Heart right ventricle (tissue), 16 donors: ENCODE data around the gene BIRC2. TPM values are rescaled to one million over a fixed set of nuclear protein-coding genes. Genes with fewer than 3 reads are reported as not detected.

ENCODE experiments used
- ATAC-seq, 8 donors: fragments of 200-7000 bp; cut with Tn5 transposase; one replicate each; pipeline ENCODE4 v1.9.1; 2020; ENCODE audit warnings: mild to moderate bottlenecking in 8 of 8, moderate library complexity in 8 of 8, moderate number of reproducible peaks in 1 of 8
- DNase-seq, 2 donors: peaks; one replicate each; pipeline ENCODE4 v3.0.0-alpha.2; 2020
- H3K27ac ChIP-seq, 10 donors: fragments of 200-600 bp; sonication (generic) in 2 of 10; one replicate each; pipeline versions ENCODE4 v1.5.0 to v1.8.0; 2020 to 2022; ENCODE audit warnings: mild to moderate bottlenecking in 3 of 10
- H3K27me3 ChIP-seq, 7 donors: fragments of 200-600 bp; one replicate each; pipeline ENCODE4 v1.8.0; 2021 to 2022; ENCODE audit warnings: mild to moderate bottlenecking in 2 of 7
- H3K36me3 ChIP-seq, 9 donors: fragments of 200-600 bp; sonication (generic) in 1 of 9; one replicate each; pipeline versions ENCODE4 v1.5.0 to v1.8.0; 2020 to 2022; ENCODE audit warnings: mild to moderate bottlenecking in 2 of 9
- H3K4me1 ChIP-seq, 9 donors: fragments of 200-600 bp; sonication (generic) in 1 of 9; one replicate each; pipeline versions ENCODE4 v1.5.0 to v1.8.0; 2020 to 2022; ENCODE audit warnings: mild to moderate bottlenecking in 4 of 9
- H3K4me3 ChIP-seq, 10 donors: fragments of 200-600 bp; sonication (generic) in 2 of 10; one replicate each; pipeline versions ENCODE4 v1.5.0 to v1.8.0; 2020 to 2022; ENCODE audit warnings: mild to moderate bottlenecking in 7 of 10, moderate library complexity in 2 of 10
- H3K9me3 ChIP-seq, 11 donors: fragments of 200-600 bp in 10 of 11; sonication (generic) in 2 of 11; one replicate each; pipeline versions ENCODE4 v1.5.0 to v1.8.0; 2013 to 2022; ENCODE audit warnings: mild to moderate bottlenecking in 2 of 11, control low read depth in 1 of 11, moderate library complexity in 1 of 11
- CTCF ChIP-seq, 9 donors: fragments of 200-600 bp; sonication (generic) in 2 of 9; IDR thresholded peaks; one replicate each; pipeline versions ENCODE4 v1.5.0 to v1.8.0; 2021 to 2022; ENCODE audit warnings: antibody characterized with exemption in 9 of 9, mild to moderate bottlenecking in 5 of 9, moderate library complexity in 1 of 9
- WGBS, 2 donors: extraction: QIAGEN DNeasy Blood & Tissue Kit; methylation state at CpG; one replicate each; pipeline ENCODE4 v1.1.7; 2013; ENCODE audit warnings: inconsistent platforms in 1 of 2; 5-methylcytosine and 5-hydroxymethylcytosine counted together
- intact Hi-C, 10 donors: fragments of 100-400 bp; cut with DNase I; formaldehyde crosslinking; loops; one replicate each; pipeline versions ENCODE4 v1.11.1 to v1.14.2; 2022
- polyA plus RNA-seq, 2 donors: library from polyadenylated mRNA; stranded (reverse); fragments of 200-250 nt; gene quantifications; one replicate each; pipeline ENCODE4 v1.2.3, GENCODE V29; 2013
- total RNA-seq, 10 donors: library from RNA; stranded (reverse); fragmentation: NEBNext Ultra II Directional in 3 of 10; extraction: Animal tissue kit (Norgen Biotek cat#: 25700) in 3 of 10; gene quantifications; one replicate each; pipeline versions ENCODE4 v1.2.1 to v1.2.4, GENCODE V29; 2021 to 2023
- donor health status: Arrhythmogenic right ventricular cardiomyopathy.
- donor health status: ischemic (EF 13 %, LVEDD 7.1; RV severe dilation, severe dysfunction).
- donor health status: healthy with polysubstance abuse.
- donor health status: DM: no; HTN: yes; CAD: no.
- donor health status: DM: no; HTN: no; CAD: no.
- donor health status: ischemic (EF 25% LVEDD 6.9; RV normal size, moderate dysfunction).
- donor health status: ischemic (EF 25% LVEDD 5.7; RV mildly dilated, moderate dysfunction).
- donor health status: healthy.
- donor health status: DM: yes; HTN: yes; CAD: no.
- donor health status: Ischemic cardiomyopathy.
- donor health status: ischemic (EF 35%, LVEDD 5.7; RV mildly dilated, moderate dysfunction).
- donor health status: nonischemic (EF 11% LVEDD 7.7; RV severe dilation, severe dysfunction).
- donor health status: DM: yes; HTN: yes; CAD: no.
- donor health status: PGD.
- donor health status: ischemic (EF 29% LVEDD 5.4; RV normal size, mild dysfunction).
- donor health status: nonischemic (EF 23%, LVEDD 6.1; RV moderate dilation, normal function).

Gene BIRC2
- total and polyA plus RNA-seq, 12 donors: 20.2 to 39.7 (median 28.0) TPM

DNA sequence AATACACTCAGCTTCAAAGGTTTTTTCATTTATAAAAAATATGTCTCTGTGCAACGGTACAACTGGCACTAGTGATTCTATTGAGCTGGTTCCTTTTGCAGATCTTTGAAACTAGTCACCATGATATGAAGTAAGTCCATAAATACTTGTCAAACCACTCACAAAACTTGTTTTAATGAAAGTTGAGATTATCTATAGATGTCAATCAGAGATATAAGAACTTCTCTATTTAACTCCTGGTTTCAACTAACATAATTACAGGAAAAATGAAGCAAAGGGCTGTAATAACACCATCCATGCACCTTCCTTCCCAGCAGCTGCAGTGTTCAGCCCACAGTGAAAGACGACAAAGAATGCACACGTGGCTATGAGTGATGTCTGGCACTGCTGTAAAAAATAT is 60.9 kb downstream of the BIRC2 start:
- no peak for ATAC-seq
- TF ChIP-seq CTCF (IDR thresholded peaks at IDR 0.05): no peak
- peaks cover 0 to 36% (median 5%) of the 10 kb centered on the region in 9 donors for H3K4me1 ChIP-seq
- no peak for DNase-seq
- no peak overlapping the region for H3K27ac ChIP-seq
- no peaks in the 10 kb centered on the region for H3K9me3 ChIP-seq
- H3K27me3 ChIP-seq: no peaks in the 10 kb centered on the region
- intact Hi-C loops: no loop called here
- peaks cover 0 to 37% (median 0%) of the 10 kb centered on the region in 9 donors for H3K36me3 ChIP-seq
- H3K4me3 ChIP-seq: no peak overlapping the region
- 74 to 85% methylated on average over 3 of the region's 3 CpGs for WGBS, 2 donors

DNA sequence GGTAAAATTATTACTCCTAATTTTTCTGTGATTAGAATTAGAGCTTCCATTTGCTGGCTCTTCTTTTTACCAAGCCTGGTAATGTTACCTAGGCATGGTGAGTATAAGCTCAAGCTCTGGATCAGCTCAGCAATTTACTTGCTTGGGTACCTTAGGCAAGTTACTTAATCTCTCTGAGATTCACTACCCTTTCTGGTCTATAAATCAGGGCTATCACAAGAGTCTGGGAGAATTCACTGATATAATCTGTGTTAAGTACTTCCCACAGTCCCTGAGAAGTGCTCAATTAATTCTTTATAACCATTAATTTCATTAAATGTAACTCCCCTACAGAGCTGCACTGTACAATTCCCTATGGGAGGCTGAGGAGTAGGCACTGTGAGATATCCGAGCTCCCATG is 61.3 kb downstream of the BIRC2 start:
- Histone ChIP-seq H3K27ac (no peak overlapping the region), H3K36me3 (peaks cover 0 to 32% (median 0%) of the 10 kb centered on the region in 9 donors), H3K4me1 (peaks cover 0 to 34% (median 5%) of the 10 kb centered on the region in 9 donors), H3K27me3 (no peaks in the 10 kb centered on the region), H3K9me3 (no peaks in the 10 kb centered on the region), H3K4me3 (no peak overlapping the region)
- ATAC-seq (no peak), DNase-seq (no peak)
- WGBS, 2 donors: 78% methylated on average over 1 of the region's 1 CpG
- TF ChIP-seq CTCF (IDR thresholded peaks at IDR 0.05): no peak
- intact Hi-C loops: no loop called here

DNA sequence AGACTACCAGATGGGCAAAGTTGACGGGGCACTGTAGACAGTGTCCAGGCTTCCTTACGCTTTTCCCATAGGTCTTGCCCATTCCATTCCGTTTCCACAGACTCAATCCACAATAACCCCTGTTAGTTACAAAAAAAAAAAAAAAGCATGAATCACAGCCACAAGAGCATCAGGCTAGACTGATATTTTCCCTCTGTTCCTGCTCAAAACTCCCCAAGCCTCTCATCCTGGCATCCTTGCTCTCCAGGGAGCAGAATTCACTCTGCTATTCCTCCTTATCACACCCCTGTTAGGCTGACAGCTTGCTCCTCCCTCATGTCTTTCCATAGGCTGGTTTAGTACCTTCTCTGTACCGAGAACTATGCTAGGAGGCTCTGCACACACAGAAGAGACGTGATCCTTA is 63.4 kb downstream of the BIRC2 start:
- intact Hi-C loops: no loop called here

DNA sequence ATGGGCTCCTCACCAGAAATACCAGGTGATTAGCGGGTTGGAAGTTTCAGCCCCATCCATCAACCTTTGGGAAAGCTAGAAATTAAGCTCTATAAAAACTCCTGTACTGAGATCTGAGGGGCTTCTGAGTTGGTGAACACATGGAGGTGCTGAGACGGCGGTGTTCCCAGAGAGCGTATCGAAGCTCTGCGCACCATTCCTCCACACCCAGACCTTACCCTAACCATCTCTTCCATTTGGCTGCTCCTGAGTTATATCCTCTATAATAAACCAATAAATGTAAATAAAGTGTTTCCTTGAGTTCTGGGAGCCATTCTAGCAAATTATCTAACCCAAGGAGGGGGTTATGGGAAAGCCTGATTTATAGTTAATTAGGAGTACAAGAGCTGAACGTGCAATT is 64.1 kb downstream of the BIRC2 start:
- no peak overlapping the region for H3K27ac ChIP-seq
- DNase-seq: no peak
- no peak for TF ChIP-seq CTCF (IDR thresholded peaks at IDR 0.05)
- peaks cover 0 to 4% (median 0%) of the 10 kb centered on the region in 11 donors for H3K9me3 ChIP-seq
- H3K36me3 ChIP-seq: peaks cover 0 to 13% (median 0%) of the 10 kb centered on the region in 9 donors
- H3K4me3 ChIP-seq: no peak overlapping the region
- ATAC-seq: no peak
- H3K4me1 ChIP-seq: peaks cover 0 to 30% (median 5%) of the 10 kb centered on the region in 9 donors
- 96 to 97% methylated on average over 7 of the region's 7 CpGs for WGBS, 2 donors
- intact Hi-C loops: no loop called here
- H3K27me3 ChIP-seq: no peaks in the 10 kb centered on the region

More for the DNA sequence above, 63.4 kb downstream of the BIRC2 start:
- Histone ChIP-seq H3K9me3 (no peaks in the 10 kb centered on the region), H3K36me3 (peaks cover 0 to 19% (median 0%) of the 10 kb centered on the region in 9 donors), H3K4me3 (no peak overlapping the region), H3K27ac (no peak overlapping the region), H3K27me3 (no peaks in the 10 kb centered on the region), H3K4me1 (peaks cover 0 to 30% (median 5%) of the 10 kb centered on the region in 9 donors)
- TF ChIP-seq CTCF (IDR thresholded peaks at IDR 0.05): no peak
- DNase-seq (no peak), ATAC-seq (peak in 2 of 8 donors; percentile 27 to 52)
- WGBS, 2 donors: 59 to 63% methylated on average over 5 of the region's 5 CpGs
